ENCODE measurements around the gene FSD2.

DNA sequence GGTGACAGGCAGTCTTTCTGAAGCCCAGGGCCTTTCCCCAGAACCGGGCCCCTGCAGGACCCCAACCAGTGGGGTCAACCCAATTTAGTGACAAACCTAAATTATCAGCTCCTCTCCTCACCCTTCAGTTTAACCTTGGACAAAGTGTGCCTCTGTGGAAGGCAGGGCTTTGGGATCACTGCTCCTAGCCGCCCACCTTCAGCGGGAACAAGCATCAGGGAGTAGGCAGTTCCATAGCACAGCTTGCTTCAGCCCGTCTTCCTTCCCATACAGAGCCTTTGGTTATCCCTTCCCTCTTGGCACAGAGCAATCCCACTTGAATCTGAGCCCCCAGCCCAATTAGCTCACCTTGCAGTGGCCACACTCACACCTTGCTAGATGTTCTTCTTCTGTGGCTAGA is 90.9 kb downstream of the FSD2 start:
- TF ChIP-seq, protein P1, sequence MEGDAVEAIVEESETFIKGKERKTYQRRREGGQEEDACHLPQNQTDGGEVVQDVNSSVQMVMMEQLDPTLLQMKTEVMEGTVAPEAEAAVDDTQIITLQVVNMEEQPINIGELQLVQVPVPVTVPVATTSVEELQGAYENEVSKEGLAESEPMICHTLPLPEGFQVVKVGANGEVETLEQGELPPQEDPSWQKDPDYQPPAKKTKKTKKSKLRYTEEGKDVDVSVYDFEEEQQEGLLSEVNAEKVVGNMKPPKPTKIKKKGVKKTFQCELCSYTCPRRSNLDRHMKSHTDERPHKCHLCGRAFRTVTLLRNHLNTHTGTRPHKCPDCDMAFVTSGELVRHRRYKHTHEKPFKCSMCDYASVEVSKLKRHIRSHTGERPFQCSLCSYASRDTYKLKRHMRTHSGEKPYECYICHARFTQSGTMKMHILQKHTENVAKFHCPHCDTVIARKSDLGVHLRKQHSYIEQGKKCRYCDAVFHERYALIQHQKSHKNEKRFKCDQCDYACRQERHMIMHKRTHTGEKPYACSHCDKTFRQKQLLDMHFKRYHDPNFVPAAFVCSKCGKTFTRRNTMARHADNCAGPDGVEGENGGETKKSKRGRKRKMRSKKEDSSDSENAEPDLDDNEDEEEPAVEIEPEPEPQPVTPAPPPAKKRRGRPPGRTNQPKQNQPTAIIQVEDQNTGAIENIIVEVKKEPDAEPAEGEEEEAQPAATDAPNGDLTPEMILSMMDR (IDR thresholded peaks at IDR 0.05) = no peak
- TF ChIP-seq POLR2A (IDR thresholded peaks at IDR 0.05) = no peak

Data from esophagus squamous epithelium (tissue), 4 donors.